ENCODE data around the gene GMNN.

DNA sequence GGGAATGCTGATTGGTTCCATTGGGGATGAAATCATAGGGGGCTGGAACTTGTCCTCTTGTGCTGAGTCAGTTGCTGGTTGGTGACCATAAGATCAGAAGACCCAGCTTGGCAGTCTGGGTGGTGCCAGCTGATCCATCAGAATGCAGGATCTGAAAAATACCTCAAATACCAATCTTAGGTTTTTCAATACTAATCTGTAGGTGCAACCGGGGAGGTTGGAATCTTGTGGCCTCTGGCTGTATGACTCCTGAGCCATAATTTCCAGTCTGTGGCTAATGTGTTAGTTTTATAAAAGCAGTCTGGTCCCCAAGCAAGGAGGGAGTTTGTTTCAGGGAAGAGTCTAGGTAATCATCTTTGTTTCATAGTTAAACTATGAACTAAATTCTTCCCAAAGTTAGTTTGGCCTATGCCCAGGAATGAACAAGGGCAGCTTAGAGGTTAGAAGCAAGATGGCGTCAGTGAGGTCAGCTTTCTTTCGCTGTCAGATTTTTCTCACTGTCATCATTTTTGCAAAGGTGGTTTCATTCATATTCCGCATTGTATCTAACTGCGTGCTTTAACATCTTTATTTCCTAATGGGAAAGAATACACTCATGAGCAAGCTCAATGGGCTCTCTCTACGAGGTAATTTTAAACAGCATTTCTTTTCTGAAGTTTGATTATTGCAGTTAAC is 22.0 kb downstream of the GMNN start:
- TF ChIP-seq, protein P1, sequence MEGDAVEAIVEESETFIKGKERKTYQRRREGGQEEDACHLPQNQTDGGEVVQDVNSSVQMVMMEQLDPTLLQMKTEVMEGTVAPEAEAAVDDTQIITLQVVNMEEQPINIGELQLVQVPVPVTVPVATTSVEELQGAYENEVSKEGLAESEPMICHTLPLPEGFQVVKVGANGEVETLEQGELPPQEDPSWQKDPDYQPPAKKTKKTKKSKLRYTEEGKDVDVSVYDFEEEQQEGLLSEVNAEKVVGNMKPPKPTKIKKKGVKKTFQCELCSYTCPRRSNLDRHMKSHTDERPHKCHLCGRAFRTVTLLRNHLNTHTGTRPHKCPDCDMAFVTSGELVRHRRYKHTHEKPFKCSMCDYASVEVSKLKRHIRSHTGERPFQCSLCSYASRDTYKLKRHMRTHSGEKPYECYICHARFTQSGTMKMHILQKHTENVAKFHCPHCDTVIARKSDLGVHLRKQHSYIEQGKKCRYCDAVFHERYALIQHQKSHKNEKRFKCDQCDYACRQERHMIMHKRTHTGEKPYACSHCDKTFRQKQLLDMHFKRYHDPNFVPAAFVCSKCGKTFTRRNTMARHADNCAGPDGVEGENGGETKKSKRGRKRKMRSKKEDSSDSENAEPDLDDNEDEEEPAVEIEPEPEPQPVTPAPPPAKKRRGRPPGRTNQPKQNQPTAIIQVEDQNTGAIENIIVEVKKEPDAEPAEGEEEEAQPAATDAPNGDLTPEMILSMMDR (tag by site-specific recombination; IDR thresholded peaks at IDR 0.05): no peak
- TF ChIP-seq ZNF530 (tag by site-specific recombination; IDR thresholded peaks at IDR 0.05; ENCODE audit: low read depth): no peak
- TF ChIP-seq, protein P2, sequence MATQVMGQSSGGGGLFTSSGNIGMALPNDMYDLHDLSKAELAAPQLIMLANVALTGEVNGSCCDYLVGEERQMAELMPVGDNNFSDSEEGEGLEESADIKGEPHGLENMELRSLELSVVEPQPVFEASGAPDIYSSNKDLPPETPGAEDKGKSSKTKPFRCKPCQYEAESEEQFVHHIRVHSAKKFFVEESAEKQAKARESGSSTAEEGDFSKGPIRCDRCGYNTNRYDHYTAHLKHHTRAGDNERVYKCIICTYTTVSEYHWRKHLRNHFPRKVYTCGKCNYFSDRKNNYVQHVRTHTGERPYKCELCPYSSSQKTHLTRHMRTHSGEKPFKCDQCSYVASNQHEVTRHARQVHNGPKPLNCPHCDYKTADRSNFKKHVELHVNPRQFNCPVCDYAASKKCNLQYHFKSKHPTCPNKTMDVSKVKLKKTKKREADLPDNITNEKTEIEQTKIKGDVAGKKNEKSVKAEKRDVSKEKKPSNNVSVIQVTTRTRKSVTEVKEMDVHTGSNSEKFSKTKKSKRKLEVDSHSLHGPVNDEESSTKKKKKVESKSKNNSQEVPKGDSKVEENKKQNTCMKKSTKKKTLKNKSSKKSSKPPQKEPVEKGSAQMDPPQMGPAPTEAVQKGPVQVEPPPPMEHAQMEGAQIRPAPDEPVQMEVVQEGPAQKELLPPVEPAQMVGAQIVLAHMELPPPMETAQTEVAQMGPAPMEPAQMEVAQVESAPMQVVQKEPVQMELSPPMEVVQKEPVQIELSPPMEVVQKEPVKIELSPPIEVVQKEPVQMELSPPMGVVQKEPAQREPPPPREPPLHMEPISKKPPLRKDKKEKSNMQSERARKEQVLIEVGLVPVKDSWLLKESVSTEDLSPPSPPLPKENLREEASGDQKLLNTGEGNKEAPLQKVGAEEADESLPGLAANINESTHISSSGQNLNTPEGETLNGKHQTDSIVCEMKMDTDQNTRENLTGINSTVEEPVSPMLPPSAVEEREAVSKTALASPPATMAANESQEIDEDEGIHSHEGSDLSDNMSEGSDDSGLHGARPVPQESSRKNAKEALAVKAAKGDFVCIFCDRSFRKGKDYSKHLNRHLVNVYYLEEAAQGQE (tag by site-specific recombination; IDR thresholded peaks at IDR 0.05): no peak
- no peak for TF ChIP-seq KLF8 (tag by site-specific recombination; IDR thresholded peaks at IDR 0.05)
- TF ChIP-seq, protein P3, sequence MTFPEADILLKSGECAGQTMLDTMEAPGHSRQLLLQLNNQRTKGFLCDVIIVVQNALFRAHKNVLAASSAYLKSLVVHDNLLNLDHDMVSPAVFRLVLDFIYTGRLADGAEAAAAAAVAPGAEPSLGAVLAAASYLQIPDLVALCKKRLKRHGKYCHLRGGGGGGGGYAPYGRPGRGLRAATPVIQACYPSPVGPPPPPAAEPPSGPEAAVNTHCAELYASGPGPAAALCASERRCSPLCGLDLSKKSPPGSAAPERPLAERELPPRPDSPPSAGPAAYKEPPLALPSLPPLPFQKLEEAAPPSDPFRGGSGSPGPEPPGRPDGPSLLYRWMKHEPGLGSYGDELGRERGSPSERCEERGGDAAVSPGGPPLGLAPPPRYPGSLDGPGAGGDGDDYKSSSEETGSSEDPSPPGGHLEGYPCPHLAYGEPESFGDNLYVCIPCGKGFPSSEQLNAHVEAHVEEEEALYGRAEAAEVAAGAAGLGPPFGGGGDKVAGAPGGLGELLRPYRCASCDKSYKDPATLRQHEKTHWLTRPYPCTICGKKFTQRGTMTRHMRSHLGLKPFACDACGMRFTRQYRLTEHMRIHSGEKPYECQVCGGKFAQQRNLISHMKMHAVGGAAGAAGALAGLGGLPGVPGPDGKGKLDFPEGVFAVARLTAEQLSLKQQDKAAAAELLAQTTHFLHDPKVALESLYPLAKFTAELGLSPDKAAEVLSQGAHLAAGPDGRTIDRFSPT (tag by site-specific recombination; IDR thresholded peaks at IDR 0.05): no peak
- TF ChIP-seq, protein P4, sequence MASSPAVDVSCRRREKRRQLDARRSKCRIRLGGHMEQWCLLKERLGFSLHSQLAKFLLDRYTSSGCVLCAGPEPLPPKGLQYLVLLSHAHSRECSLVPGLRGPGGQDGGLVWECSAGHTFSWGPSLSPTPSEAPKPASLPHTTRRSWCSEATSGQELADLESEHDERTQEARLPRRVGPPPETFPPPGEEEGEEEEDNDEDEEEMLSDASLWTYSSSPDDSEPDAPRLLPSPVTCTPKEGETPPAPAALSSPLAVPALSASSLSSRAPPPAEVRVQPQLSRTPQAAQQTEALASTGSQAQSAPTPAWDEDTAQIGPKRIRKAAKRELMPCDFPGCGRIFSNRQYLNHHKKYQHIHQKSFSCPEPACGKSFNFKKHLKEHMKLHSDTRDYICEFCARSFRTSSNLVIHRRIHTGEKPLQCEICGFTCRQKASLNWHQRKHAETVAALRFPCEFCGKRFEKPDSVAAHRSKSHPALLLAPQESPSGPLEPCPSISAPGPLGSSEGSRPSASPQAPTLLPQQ (tag by site-specific recombination; IDR thresholded peaks at IDR 0.05): no peak
- no peak for TF ChIP-seq ZNF776 (tag by site-specific recombination; IDR thresholded peaks at IDR 0.05; ENCODE audit: borderline replicate concordance)
- TF ChIP-seq YY1 (tag by site-specific recombination; IDR thresholded peaks at IDR 0.05): no peak
- TF ChIP-seq, protein P5, sequence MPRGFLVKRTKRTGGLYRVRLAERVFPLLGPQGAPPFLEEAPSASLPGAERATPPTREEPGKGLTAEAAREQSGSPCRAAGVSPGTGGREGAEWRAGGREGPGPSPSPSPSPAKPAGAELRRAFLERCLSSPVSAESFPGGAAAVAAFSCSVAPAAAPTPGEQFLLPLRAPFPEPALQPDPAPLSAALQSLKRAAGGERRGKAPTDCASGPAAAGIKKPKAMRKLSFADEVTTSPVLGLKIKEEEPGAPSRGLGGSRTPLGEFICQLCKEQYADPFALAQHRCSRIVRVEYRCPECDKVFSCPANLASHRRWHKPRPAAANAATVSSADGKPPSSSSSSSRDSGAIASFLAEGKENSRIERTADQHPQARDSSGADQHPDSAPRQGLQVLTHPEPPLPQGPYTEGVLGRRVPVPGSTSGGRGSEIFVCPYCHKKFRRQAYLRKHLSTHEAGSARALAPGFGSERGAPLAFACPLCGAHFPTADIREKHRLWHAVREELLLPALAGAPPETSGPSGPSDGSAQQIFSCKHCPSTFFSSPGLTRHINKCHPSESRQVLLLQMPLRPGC (tag by site-specific recombination; IDR thresholded peaks at IDR 0.05): no peak
- no peak for TF ChIP-seq ZNF302 (tag by site-specific recombination; IDR thresholded peaks at IDR 0.05; ENCODE audit: low read depth)
- TF ChIP-seq ZNF132 (tag by site-specific recombination; IDR thresholded peaks at IDR 0.05; ENCODE audit: borderline replicate concordance): no peak
- TF ChIP-seq ZBTB20 (tag by site-specific recombination; IDR thresholded peaks at IDR 0.05): no peak
